ENCODE measurements around the gene SLC6A7. TPM values are rescaled to one million over a fixed set of nuclear protein-coding genes. Genes with fewer than 3 reads are reported as not detected.

The SLC6A7 gene
- total and polyA plus RNA-seq, 2 donors from 2014 or later = not detected

DNA sequence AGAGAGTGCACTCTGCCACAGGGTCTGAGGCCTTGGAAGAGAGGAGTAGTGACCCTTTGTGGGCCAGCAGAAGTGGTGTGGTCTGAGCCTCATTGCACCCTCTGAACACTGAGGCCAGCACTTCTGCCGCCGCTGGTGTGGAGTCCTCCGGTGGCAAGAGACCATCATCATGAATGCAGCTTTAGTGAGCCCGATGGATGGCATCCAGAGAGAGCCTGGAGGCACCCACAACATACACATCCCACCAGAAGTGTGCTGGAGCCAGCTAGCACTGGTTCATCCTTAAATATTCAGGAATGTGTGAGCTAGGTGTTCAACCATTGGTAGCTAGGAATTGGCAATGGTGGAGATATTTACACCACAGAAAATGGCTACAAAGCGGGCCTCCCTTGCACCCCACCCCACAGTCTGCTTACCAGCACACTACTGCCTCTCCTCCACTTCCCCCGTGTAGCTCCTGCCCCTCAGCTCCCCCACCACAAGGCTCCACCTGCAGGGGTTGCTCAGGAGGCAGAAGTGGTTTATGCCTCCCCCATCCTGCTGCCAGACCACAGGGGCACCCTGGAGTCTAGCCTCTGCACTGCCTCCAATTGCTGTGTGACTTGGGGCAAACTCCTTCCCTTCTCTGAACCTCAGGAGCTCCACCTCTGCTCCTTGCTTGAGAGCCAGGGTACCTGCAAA, 16.4 kb downstream of the SLC6A7 start:
- Histone ChIP-seq H3K27ac (ENCODE audit: low read depth in 2 of 2, low read length in 2 of 2) (no peak overlapping the region), H3K27me3 (ENCODE audit: control insufficient read depth, insufficient read depth, low read length) (no peaks in the 10 kb centered on the region), H3K9ac (ENCODE audit: low read length in 3 of 3) (no peak overlapping the region), H3K36me3 (ENCODE audit: control insufficient read depth in 2 of 3, insufficient read depth in 3 of 3, low read length in 3 of 3) (no peaks in the 10 kb centered on the region), H3K4me1 (ENCODE audit: control insufficient read depth in 2 of 3, insufficient read depth in 2 of 3, low read depth in 1 of 3, low read length in 3 of 3) (no peaks in the 10 kb centered on the region), H3K4me3 (ENCODE audit: low read length in 3 of 3) (no peak overlapping the region), H3K9me3 (ENCODE audit: control insufficient read depth in 2 of 3, insufficient read depth in 1 of 3, low read length in 3 of 3) (no peaks in the 10 kb centered on the region)
- TF ChIP-seq, protein P1, sequence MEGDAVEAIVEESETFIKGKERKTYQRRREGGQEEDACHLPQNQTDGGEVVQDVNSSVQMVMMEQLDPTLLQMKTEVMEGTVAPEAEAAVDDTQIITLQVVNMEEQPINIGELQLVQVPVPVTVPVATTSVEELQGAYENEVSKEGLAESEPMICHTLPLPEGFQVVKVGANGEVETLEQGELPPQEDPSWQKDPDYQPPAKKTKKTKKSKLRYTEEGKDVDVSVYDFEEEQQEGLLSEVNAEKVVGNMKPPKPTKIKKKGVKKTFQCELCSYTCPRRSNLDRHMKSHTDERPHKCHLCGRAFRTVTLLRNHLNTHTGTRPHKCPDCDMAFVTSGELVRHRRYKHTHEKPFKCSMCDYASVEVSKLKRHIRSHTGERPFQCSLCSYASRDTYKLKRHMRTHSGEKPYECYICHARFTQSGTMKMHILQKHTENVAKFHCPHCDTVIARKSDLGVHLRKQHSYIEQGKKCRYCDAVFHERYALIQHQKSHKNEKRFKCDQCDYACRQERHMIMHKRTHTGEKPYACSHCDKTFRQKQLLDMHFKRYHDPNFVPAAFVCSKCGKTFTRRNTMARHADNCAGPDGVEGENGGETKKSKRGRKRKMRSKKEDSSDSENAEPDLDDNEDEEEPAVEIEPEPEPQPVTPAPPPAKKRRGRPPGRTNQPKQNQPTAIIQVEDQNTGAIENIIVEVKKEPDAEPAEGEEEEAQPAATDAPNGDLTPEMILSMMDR (IDR thresholded peaks at IDR 0.05; ENCODE audit: borderline replicate concordance, extremely low read depth, insufficient read depth) = no peak
- DNase-seq (no peak), FAIRE-seq (no peak)
- intact Hi-C loops (cut with DNase I) = no loop called here

DNA sequence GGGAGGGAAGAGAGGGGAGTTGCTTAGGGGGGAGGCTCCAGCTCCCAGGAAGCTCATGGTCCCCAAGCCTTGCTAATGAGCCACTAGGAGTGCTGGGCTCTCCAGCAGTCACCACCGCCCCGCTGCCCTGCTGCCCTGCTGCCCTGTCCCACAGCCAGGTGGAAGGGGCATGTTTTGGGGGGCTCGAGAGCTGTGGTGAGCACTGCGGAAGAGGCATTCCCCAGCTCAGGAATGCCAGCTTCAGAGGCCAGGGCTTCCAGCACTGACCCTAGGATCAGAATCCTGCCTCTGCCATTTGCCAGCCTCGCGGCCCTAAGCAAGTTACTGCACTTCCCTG, 16.9 kb downstream of the SLC6A7 start:
- DNase-seq (no peak), FAIRE-seq (no peak)
- Histone ChIP-seq H3K27ac (ENCODE audit: low read depth in 2 of 2, low read length in 2 of 2) (no peak overlapping the region), H3K9ac (ENCODE audit: low read length in 3 of 3) (no peak overlapping the region), H3K4me1 (ENCODE audit: control insufficient read depth in 2 of 3, insufficient read depth in 2 of 3, low read depth in 1 of 3, low read length in 3 of 3) (no peaks in the 10 kb centered on the region), H3K27me3 (ENCODE audit: control insufficient read depth, insufficient read depth, low read length) (no peaks in the 10 kb centered on the region), H3K4me3 (ENCODE audit: low read length in 3 of 3) (no peak overlapping the region), H3K36me3 (ENCODE audit: control insufficient read depth in 2 of 3, insufficient read depth in 3 of 3, low read length in 3 of 3) (no peaks in the 10 kb centered on the region), H3K9me3 (ENCODE audit: control insufficient read depth in 2 of 3, insufficient read depth in 1 of 3, low read length in 3 of 3) (no peaks in the 10 kb centered on the region)
- intact Hi-C loops (cut with DNase I) = no loop called here
- TF ChIP-seq, protein P1 (IDR thresholded peaks at IDR 0.05; ENCODE audit: borderline replicate concordance, extremely low read depth, insufficient read depth) = no peak

DNA sequence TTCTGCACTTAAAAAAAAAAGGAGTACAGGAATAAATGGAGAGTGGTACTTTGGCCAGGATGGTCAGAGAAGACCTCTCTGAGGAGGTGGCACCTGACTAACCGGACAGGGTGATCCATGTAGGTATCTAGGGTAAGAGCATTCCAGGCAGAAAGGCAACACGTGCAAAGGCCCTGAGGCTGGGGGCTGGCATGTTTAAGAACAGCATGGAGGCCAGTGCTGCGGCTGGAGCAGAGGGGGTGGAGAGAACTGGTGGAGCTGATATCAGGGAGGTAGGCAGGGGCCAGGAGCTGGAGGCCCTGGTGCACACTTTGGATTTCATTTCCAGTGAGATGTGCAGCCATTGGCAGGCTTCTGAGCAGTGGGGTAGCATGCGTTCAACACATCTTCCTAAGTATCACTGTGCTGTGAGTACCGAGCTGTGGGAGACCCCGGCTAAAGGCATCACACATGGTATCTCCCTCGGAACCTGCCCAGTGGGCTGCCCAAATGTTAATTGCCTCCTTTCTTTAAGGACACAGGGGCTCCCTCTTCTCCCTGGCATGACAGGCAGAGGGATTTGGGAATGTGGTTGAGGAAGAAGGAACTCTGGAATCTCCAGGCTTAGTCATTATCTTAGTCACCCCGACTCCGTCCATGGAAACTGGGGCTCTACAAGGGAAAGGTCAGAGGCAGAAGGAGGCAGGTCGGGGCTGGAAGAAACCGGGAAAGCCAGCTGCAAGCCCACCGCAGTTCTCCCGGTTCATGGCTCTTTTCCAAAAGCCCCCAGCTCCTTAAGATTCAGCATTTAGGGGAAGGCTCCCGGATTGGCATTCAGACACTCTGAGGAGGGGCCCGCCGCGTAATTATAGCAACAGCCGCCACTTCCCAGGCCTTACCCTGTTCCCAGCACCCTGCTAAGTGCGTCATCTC, 18.6 kb downstream of the SLC6A7 start:
- Histone ChIP-seq H3K4me1 (ENCODE audit: control insufficient read depth in 2 of 3, insufficient read depth in 2 of 3, low read depth in 1 of 3, low read length in 3 of 3) (no peaks in the 10 kb centered on the region), H3K9me3 (ENCODE audit: control insufficient read depth in 2 of 3, insufficient read depth in 1 of 3, low read length in 3 of 3) (no peaks in the 10 kb centered on the region), H3K4me3 (ENCODE audit: low read length in 3 of 3) (no peak overlapping the region), H3K27ac (ENCODE audit: low read depth in 2 of 2, low read length in 2 of 2) (no peak overlapping the region), H3K9ac (ENCODE audit: low read length in 3 of 3) (no peak overlapping the region), H3K27me3 (ENCODE audit: control insufficient read depth, insufficient read depth, low read length) (no peaks in the 10 kb centered on the region), H3K36me3 (ENCODE audit: control insufficient read depth in 2 of 3, insufficient read depth in 3 of 3, low read length in 3 of 3) (no peaks in the 10 kb centered on the region)
- FAIRE-seq (no peak), DNase-seq (no peak)
- TF ChIP-seq, protein P1 (IDR thresholded peaks at IDR 0.05; ENCODE audit: borderline replicate concordance, extremely low read depth, insufficient read depth) = no peak
- intact Hi-C loops (cut with DNase I) = no loop called here

All from kidney (tissue), 14 donors.